ENCODE results near the gene RGCC.
"Not testable (repeated sequence)": the region's sequence is repeated elsewhere in the genome, so short reads cannot be mapped to it uniquely, and the experiment has no call there.

RGCC gene, protein sequence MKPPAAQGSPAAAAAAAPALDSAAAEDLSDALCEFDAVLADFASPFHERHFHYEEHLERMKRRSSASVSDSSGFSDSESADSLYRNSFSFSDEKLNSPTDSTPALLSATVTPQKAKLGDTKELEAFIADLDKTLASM

DNA sequence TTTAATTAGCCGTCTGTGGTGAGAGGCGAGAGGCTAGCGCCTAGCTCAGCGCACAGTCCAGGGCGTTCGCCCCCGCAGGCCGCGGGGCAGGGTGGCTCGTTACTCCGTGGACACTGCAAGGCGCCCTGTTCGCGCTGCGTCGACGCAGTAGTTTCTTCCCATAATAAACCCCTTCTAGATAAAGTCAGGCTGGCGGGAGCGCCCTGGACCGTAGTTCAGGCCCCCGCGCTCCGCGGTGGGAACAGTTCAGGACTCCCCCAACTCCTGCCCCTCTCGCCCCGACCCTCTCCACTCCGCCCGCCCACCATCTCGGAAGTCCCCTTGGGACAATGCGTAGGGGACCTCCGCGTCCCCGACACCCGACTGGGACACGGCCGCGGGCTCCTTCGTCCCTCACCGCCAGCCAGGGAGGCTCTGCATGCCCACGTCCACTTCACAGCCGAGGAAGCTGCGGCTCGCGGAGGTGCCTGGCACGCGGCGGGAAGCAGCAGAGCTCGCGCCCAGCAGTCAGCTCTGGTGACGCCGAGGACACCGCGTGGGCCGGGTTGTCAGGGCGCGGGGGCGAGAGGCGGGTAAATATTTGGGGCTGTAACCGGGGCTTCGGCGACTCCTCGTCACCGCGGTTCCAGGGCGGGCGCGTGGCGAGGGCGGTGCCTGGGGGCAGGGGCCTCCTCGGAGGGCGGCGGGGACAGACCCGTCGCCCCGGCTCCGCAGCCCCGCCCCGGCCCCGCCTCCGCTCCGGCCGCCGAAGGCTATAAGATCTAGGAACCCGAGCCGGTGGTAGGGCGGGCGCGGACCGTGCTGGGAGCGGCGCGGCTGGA, at the start of gene RGCC:
Gene RGCC (plus strand): TSS at position 783 of the 821 bp plus-strand sequence. CDS start 158 bp downstream, outside the sequence.
- DNase-seq = no peak

DNA sequence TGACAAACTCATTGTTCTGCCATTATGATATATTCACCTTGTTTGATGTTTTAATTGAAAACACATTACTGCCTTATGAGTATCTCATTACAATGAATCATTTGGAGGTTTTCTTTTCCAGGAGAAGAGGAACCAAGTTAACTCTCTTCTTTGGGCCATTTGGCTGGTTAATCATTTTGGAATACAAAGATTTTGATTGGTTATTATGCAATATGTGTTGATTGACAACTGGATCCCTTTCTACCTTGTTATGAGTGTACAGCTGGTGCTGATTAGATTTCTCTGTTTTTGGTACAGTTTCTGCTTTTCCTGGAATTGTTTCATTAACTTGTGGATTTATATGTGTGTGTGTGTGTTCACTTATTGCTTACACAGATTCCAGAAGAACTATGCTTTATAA, 49.2 kb upstream of the RGCC start:
- no peak for DNase-seq

DNA sequence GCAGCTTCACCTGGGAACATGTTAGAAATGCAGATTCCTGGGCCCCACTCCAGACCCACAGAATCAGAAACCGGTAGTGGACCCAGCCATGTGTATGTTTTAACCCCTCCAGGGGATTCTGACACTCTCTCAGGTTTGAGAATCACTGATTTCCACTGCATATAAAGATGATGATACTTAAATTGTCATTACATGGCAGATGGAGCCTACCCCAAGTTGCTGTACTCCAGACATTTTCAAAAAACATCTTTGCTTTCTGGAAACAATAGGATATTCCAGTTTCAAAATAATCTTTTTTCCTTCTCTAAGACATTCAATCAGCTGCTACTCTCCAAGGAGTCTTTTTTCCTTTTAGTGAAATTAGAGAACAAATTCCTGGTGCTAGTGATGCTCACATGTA, 48.6 kb upstream of the RGCC start:
- DNase-seq = no peak

DNA sequence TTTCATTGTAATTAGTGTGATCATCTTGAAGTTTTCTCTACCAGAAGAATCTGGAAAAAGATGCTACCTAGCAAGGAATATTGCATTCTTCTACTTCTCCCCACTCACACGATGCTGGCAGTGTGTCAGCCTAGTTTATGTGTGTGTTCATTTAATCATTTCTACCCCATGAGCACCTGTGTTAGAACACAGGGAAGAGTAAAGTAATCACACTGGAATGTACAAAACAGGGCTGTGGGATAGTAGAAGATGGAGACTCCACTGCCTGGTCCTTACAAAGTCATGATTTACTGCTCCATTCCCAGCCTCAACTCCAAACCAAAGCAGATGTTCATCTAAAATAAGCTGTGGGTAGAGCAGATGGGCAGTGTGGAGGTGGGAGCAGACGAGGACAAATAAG, 47.7 kb upstream of the RGCC start:
- DNase-seq = no peak

DNA sequence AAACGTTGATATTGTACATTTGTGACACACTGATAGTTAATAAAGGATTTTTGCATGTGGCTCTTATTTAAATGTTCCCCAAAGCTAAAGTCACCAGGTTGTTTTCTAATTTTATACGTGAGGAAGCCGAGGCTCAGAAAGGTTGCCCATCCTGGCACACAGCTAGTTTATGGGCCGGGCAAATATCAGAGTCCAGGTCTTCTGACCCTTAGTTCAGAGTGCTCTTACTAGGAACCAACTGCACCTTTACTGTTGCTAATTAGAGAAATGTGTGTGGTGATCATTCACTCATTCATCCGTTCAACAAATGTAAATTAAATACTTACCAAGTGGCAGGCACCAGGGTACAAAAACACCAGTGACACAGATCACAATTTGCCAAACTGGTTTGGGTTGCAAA, 46.3 kb upstream of the RGCC start:
- DNase-seq = no peak

DNA sequence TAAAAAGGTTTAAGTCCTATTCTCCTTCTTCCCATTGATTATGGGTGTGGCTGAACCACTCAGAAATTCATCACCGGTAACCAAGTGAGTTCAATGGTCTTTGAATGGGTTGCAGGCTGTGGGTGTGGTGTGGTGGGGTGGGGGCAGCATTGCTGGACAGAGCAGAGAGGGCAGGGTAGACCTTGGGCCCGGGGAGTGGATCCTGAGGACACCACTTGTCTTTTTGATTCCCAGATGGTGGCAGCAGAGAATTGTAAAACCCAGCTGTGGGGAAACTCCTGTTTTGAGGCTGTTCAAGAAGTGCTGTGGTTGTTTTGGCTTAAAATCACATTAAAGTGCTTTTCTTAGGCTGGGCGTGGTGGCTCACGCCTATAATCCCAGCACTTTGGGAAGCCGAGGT, 45.8 kb upstream of the RGCC start:
- no peak for DNase-seq

DNA sequence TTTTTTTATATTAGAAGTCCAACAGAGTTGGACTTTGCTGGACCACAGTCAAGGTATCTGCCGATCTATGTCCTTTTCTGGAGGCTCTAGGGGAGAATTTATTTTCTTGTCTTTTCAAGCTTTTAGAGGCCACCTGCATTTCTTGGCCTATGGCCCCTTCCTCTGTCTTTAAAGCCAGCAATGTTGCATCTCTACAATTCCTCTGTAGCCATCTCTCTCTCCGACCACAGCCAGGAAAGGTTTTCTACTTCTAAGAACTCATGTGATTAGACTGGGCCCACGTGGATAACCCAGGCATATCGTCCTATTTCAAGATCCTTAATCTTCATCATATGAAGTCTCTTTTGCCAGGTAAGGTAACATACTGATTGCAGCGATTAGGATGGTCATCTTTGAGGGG, 43.5 kb upstream of the RGCC start:
- DNase-seq = no peak

DNA sequence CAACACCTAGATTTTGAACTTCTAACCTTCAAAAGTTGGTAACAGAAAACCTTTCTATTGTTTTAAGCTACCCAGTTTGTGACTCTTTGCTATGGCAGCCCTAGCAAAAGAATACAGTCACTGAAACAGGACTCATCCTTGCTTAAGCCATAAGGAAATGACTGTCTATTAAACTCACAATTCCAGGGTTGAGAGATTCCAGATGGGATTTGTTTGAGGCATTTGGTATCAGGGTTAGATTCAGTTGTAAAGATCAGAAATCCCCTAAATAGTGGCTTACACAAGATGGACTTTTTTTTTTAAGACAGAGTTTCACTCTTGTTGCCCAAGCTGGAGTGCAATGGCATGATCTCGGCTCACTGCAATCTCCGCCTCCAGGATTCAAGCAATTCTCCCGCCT, 41.1 kb upstream of the RGCC start:
- DNase-seq = no peak

DNA sequence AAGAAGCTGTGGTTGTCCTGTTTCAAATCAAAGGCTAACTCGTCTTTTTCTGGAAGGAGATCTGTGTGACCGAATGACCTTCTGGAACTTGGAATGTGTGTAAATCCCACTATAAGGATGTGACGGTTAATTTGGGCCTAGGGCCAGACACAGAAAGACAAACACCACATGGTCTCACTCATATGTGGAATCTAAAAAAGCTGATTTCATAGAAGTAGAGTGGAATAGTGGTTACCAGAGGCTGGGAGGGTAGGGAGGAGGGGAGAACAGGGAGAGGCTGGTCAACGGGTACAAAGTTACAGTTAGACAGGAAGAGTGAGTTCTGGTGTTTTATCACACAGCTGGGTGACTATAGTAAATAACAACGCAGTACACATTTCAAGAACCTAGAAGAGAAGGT, 39.3 kb upstream of the RGCC start:
- no peak for DNase-seq

DNA sequence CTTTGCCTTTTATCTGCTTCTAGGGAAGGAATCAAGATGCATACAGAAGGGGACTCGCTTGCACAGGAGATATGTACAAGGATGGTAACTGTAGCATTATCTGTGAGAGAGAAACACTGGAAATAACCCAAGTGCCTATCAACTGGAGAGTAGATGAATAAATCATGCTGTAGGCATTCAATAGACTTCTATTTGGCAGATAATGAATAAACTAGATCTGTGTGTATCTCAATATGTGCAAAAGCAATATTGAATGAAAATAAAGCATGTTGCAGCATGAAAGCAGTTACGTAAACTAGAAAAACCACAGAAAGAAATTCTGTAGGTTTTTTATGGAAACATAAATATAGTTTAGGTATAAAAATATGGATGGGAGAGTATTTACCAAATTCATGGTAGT, 38.6 kb upstream of the RGCC start:
- no peak for DNase-seq

DNA sequence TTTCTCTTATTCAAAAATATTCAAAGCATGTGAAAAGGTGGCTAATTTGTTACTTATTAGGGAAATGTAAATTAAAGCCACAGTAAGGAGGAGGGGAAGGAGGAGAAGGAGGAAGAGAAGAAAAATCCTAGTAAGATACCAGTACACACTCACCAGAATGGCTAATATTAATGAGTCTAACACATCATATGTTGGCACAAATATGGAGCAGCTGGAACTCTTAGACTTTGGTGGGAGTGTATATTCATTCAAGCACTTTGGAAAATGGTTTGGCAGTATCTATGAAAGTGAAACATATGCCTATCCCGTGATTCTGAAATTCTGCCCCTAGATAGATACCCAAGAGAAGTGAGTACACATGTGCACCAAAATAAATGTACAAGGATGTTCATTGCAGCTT, 38.1 kb upstream of the RGCC start:
- peak; percentile 51 for DNase-seq

DNA sequence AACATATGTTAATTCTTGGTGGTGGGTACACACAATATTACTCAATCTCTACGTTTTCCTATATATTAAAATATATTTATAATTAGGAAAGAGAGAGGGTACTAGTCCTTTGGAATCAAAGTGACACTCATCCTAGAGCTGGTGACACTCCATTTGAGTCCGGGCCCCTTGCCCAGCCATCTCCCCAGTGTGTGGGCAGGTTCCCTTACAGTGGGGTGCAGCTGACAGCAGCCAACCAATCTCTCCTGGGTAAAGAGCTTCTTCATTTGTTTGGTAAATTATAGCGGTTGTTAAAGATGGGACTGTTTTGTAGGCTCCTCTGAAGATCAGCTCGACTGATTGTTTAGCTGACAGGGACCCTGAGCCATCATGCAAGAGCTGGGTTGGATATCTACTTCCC, 37.2 kb upstream of the RGCC start:
- no peak for DNase-seq

DNA sequence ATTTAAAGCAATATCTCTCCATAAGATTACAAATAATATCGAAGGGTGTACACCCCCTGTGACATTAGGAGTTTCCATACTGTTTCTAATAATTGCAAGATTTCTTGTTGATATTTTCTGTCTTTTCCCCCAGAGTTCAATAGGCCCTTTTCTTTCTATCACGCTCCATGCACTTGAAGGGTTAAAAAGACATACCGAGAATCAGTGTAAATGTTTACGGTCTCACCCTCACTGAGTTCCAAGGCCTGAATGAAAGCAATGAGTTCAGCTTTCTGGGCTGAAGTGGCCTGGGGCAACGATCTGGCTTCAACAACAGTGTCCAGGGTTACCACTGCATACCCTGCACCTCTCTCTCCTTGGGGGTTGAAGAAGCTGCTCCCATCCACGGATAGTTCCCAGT, 36.0 kb upstream of the RGCC start:
- not testable (repeated sequence) for DNase-seq

DNA sequence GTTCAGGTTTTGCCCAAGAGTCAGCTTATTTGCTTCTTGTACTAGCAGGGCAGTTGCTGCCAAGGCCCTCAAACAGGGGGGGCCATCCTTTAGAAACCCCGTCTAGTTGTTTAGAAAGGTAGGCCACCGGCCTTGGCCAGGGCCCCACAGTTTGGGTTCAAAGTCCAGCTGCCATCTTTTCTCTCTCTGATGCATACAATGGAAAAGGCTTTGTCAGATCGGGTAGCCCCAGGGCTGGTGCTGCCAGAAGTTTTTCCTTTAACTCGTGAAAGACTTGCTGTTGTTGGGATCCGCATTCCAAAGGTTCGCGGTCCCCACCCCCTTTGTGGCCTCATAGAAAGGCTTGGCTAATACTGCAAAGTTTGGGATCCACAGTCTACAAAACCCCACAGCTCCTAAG, 35.4 kb upstream of the RGCC start:
- not testable (repeated sequence) for DNase-seq

DNA sequence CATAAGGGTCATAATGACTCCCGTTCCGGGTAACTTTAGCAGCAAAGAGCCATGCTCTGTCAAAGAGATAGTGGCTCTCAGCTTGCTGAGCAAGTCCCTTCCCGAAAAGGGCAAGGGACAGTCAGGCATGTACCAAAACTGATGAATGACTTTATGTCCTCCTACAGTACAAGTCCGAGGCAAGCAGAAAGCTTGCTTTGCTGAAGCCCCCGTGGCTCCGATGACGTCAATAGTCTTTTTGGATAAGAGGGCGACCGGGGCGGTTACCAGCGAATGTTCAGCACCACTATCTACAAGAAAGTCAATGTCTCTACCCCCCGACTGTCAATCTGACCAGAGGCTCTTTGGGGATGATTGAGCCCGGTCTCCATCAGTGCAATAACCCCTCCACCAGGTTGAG, 34.1 kb upstream of the RGCC start:
- not testable (repeated sequence) for DNase-seq

DNA sequence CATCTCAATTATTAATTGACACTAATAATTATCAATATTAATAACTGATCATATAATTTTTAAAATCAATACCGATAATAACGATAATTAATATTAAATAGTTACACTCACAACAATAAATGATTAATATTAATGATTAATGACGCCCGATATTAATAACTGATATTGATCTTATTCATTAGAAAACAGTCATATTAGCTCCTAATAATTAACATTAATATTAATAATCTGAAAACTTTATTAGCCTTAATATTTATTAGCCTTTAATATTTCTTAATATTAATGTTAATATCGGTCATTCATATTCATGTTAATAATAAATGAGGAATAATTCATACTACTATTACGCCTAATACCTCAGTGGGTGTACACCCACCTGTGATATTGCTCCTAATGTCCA, 32.7 kb upstream of the RGCC start:
- not testable (repeated sequence) for DNase-seq

DNA sequence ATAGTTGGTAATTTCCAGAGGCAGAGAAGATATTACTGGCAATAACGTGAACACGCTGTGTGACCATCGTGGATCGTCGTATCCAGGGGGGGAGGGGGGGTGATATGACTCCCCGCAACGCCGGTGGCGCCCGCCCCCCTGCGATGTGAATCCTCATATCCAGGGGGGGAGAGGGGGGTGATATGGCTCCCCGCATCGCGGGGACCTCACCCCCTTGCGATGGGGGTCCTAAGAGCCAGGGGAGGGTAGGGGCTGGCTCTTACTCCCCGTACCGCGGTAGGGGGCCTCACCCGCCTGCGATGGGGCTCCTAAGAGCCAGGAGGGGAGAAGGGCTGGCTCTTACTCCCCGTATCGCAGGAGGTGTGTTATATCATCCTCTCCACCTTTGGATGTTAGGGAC, 31.3 kb upstream of the RGCC start:
- DNase-seq = no peak

DNA sequence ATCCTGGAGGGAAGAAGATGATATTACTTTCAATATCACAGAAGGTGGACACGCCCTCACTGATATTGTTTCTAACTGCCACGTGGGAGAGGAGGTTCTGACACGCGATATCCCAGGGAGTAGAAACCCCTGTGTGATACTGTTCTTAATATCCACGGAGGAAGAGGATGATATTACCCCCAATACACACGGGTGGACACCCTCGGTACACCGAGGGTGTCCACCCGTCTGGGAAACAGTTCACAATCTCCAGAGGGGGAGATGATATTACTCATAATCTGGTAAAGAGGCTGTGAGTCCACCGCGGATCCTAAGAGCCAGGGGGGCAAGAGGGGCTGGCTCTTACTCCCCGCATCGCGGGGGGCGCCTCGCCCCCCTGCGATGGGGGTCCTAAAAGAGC, 29.7 kb upstream of the RGCC start:
- no peak for DNase-seq

DNA sequence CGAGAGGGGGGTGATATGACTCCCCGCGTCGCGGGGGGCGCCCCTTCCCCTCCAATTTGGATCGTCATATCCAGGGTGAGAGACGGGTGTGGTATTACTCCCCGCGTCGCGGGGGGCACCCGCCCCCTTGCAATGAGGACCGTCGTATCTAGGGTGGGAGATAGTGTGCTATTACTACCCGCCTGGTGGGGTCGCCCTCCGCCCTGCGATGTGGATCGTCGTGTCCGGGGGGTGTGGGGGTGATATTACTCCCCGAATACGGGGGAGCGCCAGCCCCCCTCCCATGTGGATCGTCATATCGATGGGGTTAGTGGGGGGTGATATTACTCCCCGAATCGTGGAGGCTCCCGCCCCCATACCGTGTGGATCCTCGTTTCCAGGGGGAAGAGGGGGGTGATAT, 29.2 kb upstream of the RGCC start:
- no peak for DNase-seq

DNA sequence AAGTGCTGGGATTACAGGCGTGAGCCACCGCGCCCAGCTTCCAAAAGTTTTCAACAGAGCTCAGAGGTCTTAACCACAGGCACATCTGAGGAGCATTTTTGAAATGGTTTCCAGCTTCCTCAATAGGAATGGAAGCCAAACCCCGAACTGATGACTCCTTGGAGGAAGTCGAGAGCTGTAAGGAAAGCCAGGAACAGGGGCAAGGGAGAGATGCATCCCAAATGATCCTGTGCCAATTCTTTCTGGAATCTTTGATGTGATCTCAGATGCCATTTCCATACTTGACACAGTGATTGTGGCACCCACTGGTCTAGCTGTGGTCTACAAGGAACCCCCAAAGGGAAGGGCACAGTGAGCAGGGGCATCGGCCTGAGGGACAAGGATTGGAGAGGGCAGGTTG, 23.3 kb upstream of the RGCC start:
- not testable (repeated sequence) for DNase-seq

DNA sequence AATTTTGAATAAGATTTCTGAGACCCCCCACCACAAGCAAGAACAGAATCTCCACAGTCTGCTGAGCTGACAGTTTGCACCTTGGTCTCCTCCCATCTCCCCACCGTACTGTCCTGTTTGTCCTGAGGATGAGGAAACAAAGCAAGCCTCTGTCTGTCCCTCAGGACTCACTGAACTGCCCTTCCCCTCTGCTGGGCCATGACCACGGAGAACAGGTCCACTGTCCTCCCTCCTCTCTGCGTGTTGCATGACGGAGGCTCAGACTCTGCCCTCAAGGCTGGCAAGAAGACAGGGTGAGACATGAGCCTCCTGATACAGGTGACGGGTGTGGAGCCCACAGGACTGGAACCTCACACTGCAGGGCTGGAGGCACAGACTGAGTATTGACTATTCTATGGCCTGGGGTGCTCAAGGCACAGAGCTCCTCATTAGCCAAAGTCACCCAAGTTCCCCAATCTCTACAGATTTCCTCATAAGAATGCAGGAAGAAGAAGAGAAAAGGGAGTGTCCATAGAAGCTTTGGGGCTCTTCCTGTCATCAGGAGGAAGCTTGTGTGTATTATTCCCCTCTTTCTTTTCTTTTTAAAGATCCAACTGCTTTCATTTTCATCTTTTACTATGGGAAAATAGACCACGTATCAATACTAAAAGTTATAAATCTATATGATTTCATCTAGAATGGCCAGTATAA, 22.4 kb upstream of the RGCC start:
- no peak for DNase-seq

DNA sequence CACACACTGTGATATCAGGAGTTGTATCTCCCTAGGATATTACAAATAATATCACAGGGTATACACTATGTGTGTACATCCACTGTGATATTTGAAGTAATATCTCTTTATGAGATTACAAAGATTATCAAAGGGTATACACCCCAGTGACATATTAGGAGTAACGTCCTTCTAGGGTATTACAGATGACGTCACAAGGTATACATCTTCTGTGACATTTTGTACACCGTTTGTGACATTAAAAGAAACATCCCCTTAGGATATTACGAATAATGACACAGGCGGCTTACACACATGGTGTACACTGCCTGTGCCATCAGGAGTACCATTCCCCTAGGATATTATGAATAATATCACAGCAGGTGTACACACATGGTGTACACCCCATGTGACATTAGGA, 13.4 kb upstream of the RGCC start:
- DNase-seq = no peak

DNA sequence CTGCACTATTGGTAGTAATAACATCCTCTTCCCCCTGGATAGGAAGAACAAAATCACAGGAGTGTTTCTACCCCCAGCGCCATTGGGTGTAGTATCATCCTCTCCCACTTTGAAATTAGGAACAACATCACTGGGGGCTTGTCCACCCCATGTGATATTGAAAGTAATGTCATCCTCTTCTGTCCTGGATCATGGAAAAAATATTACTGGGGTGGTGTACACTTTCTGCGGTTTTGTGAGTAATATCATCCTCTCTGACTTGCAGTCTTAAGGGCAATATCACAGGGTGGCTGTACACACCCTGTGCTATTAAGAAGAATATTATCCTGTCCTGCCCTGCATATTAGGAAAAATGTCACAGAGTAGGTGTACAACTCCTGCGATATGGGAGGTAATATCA, 4.9 kb upstream of the RGCC start:
- DNase-seq = no peak

DNA sequence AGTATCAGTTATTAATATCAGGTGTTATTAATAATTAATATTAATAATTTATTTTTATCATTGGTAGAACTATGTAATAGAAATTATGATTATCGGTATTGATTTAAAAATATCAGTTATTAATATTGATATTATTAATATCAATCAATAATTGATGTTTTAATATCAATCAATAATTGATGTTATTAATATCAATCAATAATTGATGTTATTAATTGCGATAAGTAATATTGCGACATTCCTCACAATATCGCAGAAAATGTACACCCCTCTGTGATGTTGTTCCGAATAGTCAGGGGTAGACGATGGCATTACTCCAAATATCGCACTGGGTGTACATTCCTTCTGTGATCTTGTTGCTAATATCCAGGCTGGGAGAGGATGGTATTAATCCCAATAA, 3.7 kb upstream of the RGCC start:
- DNase-seq = no peak

Data from NCI-H1694 treated with DMSO at 0.1 percent for 48 hours (cell line).